Muscle layer of colon (tissue), 2 donors: ENCODE data around the gene SREBF1.
"Not testable (repeated sequence)": the region's sequence is repeated elsewhere in the genome, so short reads cannot be mapped to it uniquely, and the experiment has no call there.

Experiments
- H3K27ac ChIP-seq: one replicate; pipeline ENCODE4 v1.7.0; 2013; ENCODE audit warnings: low read depth, mild to moderate bottlenecking, low read length, moderate library complexity
- H3K27me3 ChIP-seq, 2 donors: one replicate each; pipeline ENCODE4 v1.7.0; 2013; ENCODE audit warnings: low read length in 2 of 2, mild to moderate bottlenecking in 2 of 2; ENCODE audit not compliant: insufficient read depth in 2 of 2, control insufficient read depth in 1 of 2
- H3K36me3 ChIP-seq: one replicate; pipeline ENCODE4 v1.7.0; 2013; ENCODE audit warnings: mild to moderate bottlenecking, low read length; ENCODE audit not compliant: insufficient read depth
- H3K4me1 ChIP-seq: one replicate; pipeline ENCODE4 v1.7.0; 2013; ENCODE audit warnings: mild to moderate bottlenecking, low read length; ENCODE audit not compliant: insufficient read depth
- H3K4me3 ChIP-seq, 2 donors: one replicate each; pipeline ENCODE4 v1.7.0; 2013; ENCODE audit warnings: low read length in 2 of 2, low read depth in 1 of 2, mild to moderate bottlenecking in 1 of 2, moderate library complexity in 1 of 2
- H3K9ac ChIP-seq: one replicate; pipeline ENCODE4 v1.7.0; 2013; ENCODE audit warnings: low read length
- H3K9me3 ChIP-seq: one replicate; pipeline ENCODE4 v1.7.0; 2013; ENCODE audit warnings: mild to moderate bottlenecking, low read length
- donor health status: abdominal sarcoma.
- donor health status: Adenocarcinoma of cecum.

SREBF1 gene

GRCh38 chr17:17812211-17813054 lies 24.4 kb downstream of the SREBF1 start:
- Histone ChIP-seq H3K27ac (no peak overlapping the region), H3K36me3 (peaks cover 4% of the 10 kb centered on the region), H3K9ac (no peak overlapping the region), H3K9me3 (no peaks in the 10 kb centered on the region), H3K27me3 (no peaks in the 10 kb centered on the region), H3K4me1 (peaks cover 23% of the 10 kb centered on the region), H3K4me3 (no peak overlapping the region)

GRCh38 chr17:17811381-17812210 lies 25.2 kb downstream of the SREBF1 start:
- peaks cover 23% of the 10 kb centered on the region for H3K4me1 ChIP-seq
- no peak overlapping the region for H3K27ac ChIP-seq

GRCh38 chr17:17810895-17811248 lies 25.9 kb downstream of the SREBF1 start:
- no peak overlapping the region for H3K9ac ChIP-seq
- peaks cover 23% of the 10 kb centered on the region for H3K4me1 ChIP-seq
- peaks cover 11% of the 10 kb centered on the region for H3K36me3 ChIP-seq
- no peaks in the 10 kb centered on the region for H3K27me3 ChIP-seq
- H3K4me3 ChIP-seq = no peak overlapping the region
- H3K9me3 ChIP-seq = no peaks in the 10 kb centered on the region
- peak overlapping the region; percentile 63 for H3K27ac ChIP-seq

More at GRCh38 chr17:17811381-17812210, 25.2 kb downstream of the SREBF1 start:
- Histone ChIP-seq H3K4me3 (no peak overlapping the region), H3K9me3 (no peaks in the 10 kb centered on the region), H3K36me3 (peaks cover 4% of the 10 kb centered on the region), H3K27me3 (no peaks in the 10 kb centered on the region), H3K9ac (no peak overlapping the region)

DNA sequence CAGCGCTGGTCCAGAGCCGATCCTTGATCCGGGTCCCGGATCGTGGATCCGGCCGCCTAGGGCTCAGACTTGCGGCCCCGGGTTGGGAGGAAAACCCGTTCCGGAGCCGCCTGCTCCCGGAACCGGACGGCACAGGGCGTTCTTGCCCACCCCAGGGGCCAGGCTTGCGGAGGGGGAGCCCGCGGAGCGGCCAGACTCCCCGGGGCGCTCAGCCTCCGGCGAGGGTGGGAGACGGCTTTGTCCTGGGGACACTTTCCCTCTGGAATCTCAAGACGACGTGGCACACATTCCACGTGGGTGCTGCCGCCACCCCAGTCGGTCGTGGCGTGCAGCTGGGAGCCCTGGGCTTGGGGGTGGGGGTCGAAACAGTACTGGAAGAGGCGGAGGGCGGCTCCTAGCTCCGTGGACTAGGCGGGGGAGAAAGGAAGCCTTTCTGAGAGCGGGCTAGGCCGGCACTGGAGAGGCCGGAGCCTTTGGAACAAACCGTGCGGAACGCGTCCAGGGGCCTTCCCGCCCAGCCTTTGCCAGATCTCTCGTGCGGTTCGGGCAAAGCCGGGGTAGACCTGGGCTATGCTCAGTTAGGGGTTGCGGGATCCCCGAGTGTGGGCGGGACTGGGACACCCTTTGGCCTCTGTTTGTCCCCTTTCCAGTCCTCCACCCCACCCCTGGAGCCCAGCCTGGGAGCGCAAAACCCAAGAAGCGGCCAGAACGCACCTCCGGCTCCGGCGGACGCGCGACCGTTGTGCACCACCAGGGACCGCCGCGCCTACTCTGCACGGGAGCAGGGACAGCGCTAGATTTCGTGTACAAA lies 26.5 kb downstream of the SREBF1 start:
- peak overlapping the region; percentile 20 to 27 for H3K4me3 ChIP-seq
- no peak overlapping the region for H3K9ac ChIP-seq
- peak overlapping the region; percentile 63 for H3K27ac ChIP-seq
- H3K27me3 ChIP-seq = no peaks in the 10 kb centered on the region
- H3K36me3 ChIP-seq = peaks cover 12% of the 10 kb centered on the region
- no peaks in the 10 kb centered on the region for H3K9me3 ChIP-seq
- peaks cover 18% of the 10 kb centered on the region for H3K4me1 ChIP-seq

- Histone ChIP-seq H3K36me3 (peaks cover 12% of the 10 kb centered on the region), H3K4me3 (peak overlapping the region; percentile 20 to 27), H3K9ac (no peak overlapping the region), H3K27ac (no peak overlapping the region), H3K9me3 (no peaks in the 10 kb centered on the region), H3K4me1 (peaks cover 15% of the 10 kb centered on the region), H3K27me3 (no peaks in the 10 kb centered on the region)
Measured at GRCh38 chr17:17809531-17810083, 27.2 kb downstream of the SREBF1 start.

- Histone ChIP-seq H3K4me1 (peaks cover 15% of the 10 kb centered on the region), H3K4me3 (no peak overlapping the region), H3K36me3 (peaks cover 18% of the 10 kb centered on the region), H3K9me3 (no peaks in the 10 kb centered on the region), H3K27me3 (no peaks in the 10 kb centered on the region), H3K27ac (peak overlapping the region; percentile 44), H3K9ac (no peak overlapping the region)
Measured at GRCh38 chr17:17808706-17809432, 27.9 kb downstream of the SREBF1 start.

DNA sequence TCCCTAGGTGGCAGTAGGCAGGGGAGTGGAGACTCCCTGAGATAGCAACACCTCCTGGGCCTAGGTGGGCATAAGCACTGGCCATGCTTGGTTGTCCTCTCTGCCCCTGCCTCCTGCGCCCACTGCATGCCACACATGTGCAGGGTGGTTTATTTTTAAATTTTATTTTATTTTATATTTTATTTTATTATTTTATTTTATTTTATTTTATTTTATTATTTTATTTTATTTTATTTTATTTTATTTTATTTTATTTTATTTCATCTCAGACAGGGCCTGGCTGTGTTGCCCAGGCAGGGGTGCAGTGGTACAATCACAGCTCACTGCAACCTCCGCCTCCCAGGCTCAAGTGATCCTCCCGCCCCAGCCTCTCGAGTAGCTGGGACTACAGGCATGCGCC lies 28.6 kb downstream of the SREBF1 start:
- peaks cover 20% of the 10 kb centered on the region for H3K36me3 ChIP-seq
- H3K4me1 ChIP-seq = peaks cover 15% of the 10 kb centered on the region
- H3K27me3 ChIP-seq, H3K9me3 ChIP-seq, H3K4me3 ChIP-seq, H3K27ac ChIP-seq, H3K9ac ChIP-seq: not testable (repeated sequence)

GRCh38 chr17:17807440-17807839 lies 29.3 kb downstream of the SREBF1 start:
- no peak overlapping the region for H3K9ac ChIP-seq
- H3K27ac ChIP-seq = no peak overlapping the region
- H3K27me3 ChIP-seq = no peaks in the 10 kb centered on the region
- H3K36me3 ChIP-seq = peaks cover 17% of the 10 kb centered on the region
- H3K9me3 ChIP-seq = no peaks in the 10 kb centered on the region
- no peak overlapping the region for H3K4me3 ChIP-seq
- peaks cover 10% of the 10 kb centered on the region for H3K4me1 ChIP-seq

DNA sequence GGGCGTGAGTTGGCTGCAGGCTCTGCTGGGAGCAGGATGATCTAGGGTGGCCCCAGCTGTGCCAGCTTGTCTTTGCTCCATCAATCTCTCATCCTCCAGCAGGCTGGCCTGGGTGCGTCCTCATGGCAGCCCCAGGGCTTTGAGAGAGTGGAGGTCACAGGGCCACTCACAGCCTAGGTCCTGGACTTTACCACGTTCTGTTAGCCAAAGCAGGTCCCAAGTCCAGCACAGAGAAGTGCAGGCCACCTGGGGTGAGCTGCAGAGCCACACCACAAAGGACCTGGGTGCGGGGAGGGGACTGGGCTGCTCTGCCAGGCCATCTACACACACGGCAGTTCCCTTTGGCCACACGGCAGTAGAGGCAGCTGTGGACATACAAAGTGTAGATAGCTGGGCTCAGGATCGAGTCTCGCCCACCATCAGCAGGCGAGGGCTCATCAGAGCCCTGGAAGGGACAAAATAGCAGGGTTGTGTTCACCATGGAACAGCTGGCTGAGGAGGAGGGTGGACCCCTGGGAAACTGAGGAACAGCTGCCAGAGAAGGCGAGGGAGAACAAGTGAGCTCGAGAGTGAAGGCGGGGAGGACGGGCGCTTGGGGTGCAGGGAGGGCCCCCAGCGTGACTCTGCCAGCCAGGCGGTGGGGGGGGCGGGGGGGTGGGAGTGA lies 30.0 kb downstream of the SREBF1 start:
- Histone ChIP-seq H3K36me3 (peaks cover 17% of the 10 kb centered on the region), H3K4me3 (no peak overlapping the region), H3K4me1 (peaks cover 3% of the 10 kb centered on the region), H3K27ac (no peak overlapping the region), H3K27me3 (no peaks in the 10 kb centered on the region), H3K9ac (no peak overlapping the region), H3K9me3 (no peaks in the 10 kb centered on the region)

DNA sequence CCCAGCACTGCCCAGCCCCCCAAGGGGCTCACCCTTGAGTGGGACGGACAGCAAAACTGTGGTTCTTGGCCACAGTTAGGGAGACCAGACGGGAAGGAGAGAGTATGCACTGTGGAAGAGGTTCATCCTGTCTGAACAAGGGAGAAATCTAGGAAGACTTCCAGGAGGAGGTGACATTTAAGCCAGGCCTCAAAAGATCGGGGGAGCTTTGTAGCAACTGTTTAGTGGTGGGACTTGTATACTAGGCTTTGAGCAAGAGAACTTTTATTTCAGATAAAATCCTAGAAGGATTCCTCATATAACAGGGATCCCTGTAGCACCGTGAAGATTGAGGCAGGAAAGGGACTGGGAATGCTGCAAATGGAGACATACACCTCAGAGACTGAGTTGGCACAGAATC lies 30.8 kb downstream of the SREBF1 start:
- Histone ChIP-seq H3K36me3 (peaks cover 19% of the 10 kb centered on the region), H3K27ac (no peak overlapping the region), H3K9me3 (no peaks in the 10 kb centered on the region), H3K27me3 (no peaks in the 10 kb centered on the region), H3K4me1 (no peaks in the 10 kb centered on the region), H3K9ac (no peak overlapping the region), H3K4me3 (no peak overlapping the region)
